ENCODE results near the gene SLC6A18.
A peak's percentile ranks its signal among the peaks of the same experiment; 100 is the strongest.
"Not testable (repeated sequence)": the region's sequence is repeated elsewhere in the genome, so short reads cannot be mapped to it uniquely, and the experiment has no call there.

SLC6A18 gene

GRCh38 chr5:1259806-1260480 is 34.8 kb downstream of the SLC6A18 start:
- DNase-seq: no peak

- no peak for DNase-seq
Measured at GRCh38 chr5:1261643-1262042, 36.5 kb downstream of the SLC6A18 start.

GRCh38 chr5:1262381-1262780 is 37.2 kb downstream of the SLC6A18 start:
- peak in 2 of 3 experiments; percentile 33 to 47 for DNase-seq

DNA sequence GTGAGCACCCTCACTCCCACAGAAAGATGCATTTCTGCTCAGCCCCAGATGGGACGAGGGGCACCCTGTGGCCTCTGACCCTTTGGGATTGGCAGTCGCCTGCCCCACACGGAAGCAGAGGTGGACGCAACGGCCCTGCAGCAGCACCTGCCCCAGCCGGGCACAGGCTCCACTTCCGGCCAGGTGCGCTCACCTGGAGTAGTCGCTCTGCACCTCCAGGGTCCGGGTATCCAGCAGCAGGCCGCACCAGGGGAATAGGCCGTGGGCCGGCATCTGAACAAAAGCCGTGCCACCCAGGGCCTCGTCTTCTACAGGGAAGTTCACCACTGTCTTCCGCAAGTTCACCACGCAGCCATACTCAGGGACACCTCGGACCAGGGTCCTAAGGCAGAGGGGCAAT is 39.0 kb downstream of the SLC6A18 start:
- no peak for DNase-seq

GRCh38 chr5:1265026-1265425 is 39.8 kb downstream of the SLC6A18 start:
- DNase-seq: no peak

DNA sequence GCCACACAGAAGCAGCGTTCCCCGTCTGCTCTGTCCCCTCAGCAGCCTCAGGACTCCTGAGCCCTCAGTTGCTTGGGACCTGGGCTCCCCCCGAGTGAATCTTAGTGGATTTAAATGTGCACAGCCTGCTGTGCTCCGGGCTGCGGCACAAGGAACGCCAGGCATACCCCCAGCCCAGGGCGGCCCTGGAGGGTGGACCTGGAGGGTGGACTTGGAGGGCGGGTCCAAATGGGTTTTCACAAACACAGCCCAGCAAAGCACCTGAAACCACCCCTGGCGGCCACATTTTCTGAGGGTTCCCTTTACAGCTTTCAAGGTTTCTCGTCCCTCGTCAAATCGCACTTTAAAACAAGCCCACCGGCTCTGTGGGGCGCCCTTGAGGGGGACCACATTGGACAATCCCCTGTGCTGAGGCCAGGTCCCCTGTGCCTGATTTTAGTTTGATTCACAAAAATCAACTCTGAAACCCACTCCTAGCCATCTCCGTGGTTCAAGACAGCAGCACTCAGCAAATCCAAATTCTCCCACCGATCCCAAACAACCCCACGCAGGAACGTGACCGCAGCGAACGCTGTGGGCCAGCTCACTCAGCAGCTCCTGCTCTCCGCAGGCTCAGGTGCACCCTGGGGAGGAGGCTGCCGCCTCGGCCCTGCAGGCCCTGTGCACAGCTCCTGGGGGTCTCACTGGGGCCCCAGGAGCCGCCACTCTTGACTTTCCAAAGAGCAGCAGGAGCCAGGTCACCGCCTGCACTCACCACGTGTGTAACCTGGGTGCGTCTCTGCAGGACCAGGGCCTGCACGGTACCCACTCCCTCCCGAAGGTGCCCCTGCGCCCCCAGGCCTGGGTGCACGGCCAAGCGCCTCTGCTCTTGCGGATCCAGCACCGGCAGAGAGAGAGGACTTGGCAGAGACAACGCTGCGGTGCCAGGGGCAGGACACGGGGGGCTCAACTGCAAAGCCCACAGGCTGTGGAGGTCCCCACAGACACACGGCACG is 40.6 kb downstream of the SLC6A18 start:
- no peak for DNase-seq

GRCh38 chr5:1266791-1267190 is 41.6 kb downstream of the SLC6A18 start:
- DNase-seq: no peak

GRCh38 chr5:1267464-1267863 is 42.3 kb downstream of the SLC6A18 start:
- not testable (repeated sequence) for DNase-seq

- no peak for DNase-seq
Measured at GRCh38 chr5:1268056-1268455, 42.9 kb downstream of the SLC6A18 start.

GRCh38 chr5:1268666-1269065 is 43.5 kb downstream of the SLC6A18 start:
- DNase-seq: no peak

- DNase-seq: no peak
Measured at GRCh38 chr5:1270426-1270825, 45.2 kb downstream of the SLC6A18 start.

GRCh38 chr5:1270933-1271914 is 46.0 kb downstream of the SLC6A18 start:
- DNase-seq: no peak

- DNase-seq: no peak
Measured at GRCh38 chr5:1272201-1272600, 47.0 kb downstream of the SLC6A18 start.

- no peak for DNase-seq
Measured at GRCh38 chr5:1273745-1274144, 48.6 kb downstream of the SLC6A18 start.

- DNase-seq: no peak
Measured at GRCh38 chr5:1274471-1274870, 49.3 kb downstream of the SLC6A18 start.

DNA sequence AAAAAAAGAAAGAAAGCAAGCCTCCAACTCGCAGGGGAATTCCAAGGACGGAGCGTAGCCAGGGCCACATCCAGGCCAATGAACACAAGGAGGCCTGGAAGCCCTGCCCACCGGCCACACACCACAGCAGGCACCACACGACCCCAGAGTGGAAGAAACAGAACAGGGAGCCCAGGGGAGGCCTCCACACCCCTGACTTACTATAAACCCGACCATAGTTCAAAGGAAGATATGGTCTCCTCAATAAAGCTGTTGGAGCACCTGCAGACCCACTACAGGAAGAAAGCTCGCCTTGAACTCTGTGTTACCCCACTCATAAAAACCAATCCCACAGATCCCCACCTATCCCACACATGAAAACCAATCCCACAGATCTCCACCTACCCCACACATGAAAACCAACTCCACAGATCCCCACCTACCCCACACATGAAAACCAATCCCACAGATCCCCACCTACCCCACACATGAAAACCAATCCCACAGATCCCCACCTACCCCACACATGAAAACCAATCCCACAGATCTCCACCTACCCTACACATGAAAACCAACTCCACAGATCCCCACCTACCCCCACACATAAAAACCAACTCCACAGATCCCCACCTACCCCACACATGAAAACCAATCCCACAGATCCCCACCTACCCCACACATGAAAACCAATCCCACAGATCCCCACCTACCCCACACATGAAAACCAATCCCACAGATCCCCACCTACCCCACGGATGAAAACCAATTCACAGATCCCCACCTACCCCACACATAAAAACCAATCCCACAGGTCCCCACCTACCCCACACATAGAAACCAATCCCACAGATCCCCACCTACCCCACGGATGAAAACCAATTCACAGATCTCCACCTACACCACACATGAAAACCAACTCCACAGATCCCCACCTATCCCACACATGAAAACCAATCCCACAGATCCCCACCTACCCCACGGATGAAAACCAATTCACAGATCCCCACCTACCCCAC is 50.5 kb downstream of the SLC6A18 start:
- DNase-seq: not testable (repeated sequence)

- DNase-seq: no peak
Measured at GRCh38 chr5:1276930-1277329, 51.7 kb downstream of the SLC6A18 start.

GRCh38 chr5:1277331-1277730 is 52.1 kb downstream of the SLC6A18 start:
- no peak for DNase-seq

GRCh38 chr5:1277781-1278180 is 52.6 kb downstream of the SLC6A18 start:
- no peak for DNase-seq

DNA sequence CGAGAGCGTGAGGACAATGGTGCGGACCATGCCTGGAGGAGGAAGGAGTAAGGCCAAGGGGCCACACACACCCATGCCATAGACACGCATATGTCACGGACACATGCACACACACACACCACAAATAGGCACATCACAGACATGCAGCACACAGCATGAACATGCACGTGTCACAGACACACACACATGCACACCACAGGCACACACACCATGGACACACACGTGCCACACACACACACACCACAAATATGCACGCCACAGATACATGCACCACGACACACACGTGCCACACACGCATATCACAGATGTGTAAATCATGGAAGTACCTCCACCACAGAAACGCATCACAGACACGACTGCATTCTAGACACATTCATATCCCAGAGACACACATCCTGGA is 53.0 kb downstream of the SLC6A18 start:
- DNase-seq: no peak

GRCh38 chr5:1278656-1279442 is 53.7 kb downstream of the SLC6A18 start:
- no peak for DNase-seq

Measured in NCI-H1417 (cell line).